ENCODE data around the gene CFAP65. TPM values are rescaled to one million over a fixed set of nuclear protein-coding genes. Genes with fewer than 3 reads are reported as not detected.

The CFAP65 gene
- polyA plus RNA-seq, 3 donors: not detected

DNA sequence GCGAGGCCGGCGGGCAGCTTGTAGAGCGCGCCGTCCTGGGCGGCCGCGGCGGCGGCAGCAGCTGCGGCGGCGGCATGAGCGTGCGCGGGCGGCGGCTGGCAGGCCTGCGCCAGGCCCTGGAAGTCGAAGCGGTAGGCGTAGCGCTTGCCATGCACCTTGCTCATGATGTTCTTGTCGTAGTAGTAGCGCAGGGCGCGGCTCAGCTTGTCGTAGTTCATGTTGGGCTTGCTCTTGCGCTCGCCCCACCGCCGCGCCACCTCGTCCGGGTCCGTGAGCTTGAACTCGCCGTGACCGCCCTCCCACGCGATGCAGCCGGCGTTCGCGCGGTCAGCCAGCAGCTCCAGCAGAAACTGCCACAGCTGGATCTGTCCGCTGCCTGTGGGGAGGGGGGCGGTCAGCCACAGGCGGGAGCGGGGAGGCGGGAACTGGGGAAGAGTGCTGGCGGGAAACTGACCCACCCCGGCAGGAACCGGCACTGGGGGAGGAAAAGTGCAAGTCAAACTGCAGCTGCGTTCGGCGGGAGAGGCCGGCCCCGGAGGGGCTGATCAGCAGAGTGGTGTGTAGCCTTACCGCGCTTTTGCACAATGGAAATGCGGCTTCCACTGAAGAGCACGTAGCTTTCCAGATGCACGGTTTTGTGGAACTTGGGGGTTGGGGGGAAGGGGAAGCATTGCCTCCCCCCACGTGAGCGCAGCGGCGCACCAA, 59.3 kb downstream of the CFAP65 start:
- Histone ChIP-seq H3K79me2 (ENCODE audit: insufficient read depth, low read length) (no peaks in the 10 kb centered on the region), H3K9ac (ENCODE audit: insufficient read depth, low read length, poor library complexity, severe bottlenecking) (no peak overlapping the region), H3K27ac (ENCODE audit: low read depth in 1 of 2, low read length in 2 of 2) (no peak overlapping the region), H2AFZ (ENCODE audit: insufficient read depth, low read depth, low read length, poor library complexity, severe bottlenecking) (no peak overlapping the region), H3K4me2 (replicated peaks; ENCODE audit: extremely low read depth, low read length, poor library complexity, severe bottlenecking) (peak overlapping the region; percentile 11), H3K4me3 (replicated peaks in 1 of 3; ENCODE audit: low read depth in 2 of 3, low read length in 3 of 3) (no peak overlapping the region), H3K36me3 (replicated peaks in 1 of 2; ENCODE audit: control insufficient read depth in 1 of 2, insufficient read depth in 2 of 2, low read length in 2 of 2) (no peaks in the 10 kb centered on the region), H3K9me3 (replicated peaks in 1 of 2; ENCODE audit: control insufficient read depth in 1 of 2, insufficient read depth in 1 of 2, low read length in 2 of 2) (peaks cover 0 to 25% of the 10 kb centered on the region in 2 donors), H3K4me1 (ENCODE audit: control insufficient read depth in 1 of 2, insufficient read depth in 2 of 2, low read length in 2 of 2) (peaks cover 8 to 24% of the 10 kb centered on the region in 2 donors), H4K20me1 (ENCODE audit: insufficient read depth, low read length) (no peaks in the 10 kb centered on the region), H3K27me3 (ENCODE audit: control insufficient read depth in 2 of 2, insufficient read depth in 2 of 2, low read length in 2 of 2) (peaks cover 53 to 82% of the 10 kb centered on the region in 2 donors)
- 1% methylated on average over 65 of the region's 69 CpGs for WGBS (ENCODE audit: insufficient coverage)
- no peak overlapping the region for H3K27ac Mint-ChIP-seq
- TF ChIP-seq CTCF (IDR thresholded peaks at IDR 0.05): no peak
- DNase-seq: no peak
- intact Hi-C loops (cut with micrococcal nuclease): no loop called here
- peaks cover 0 to 15% (median 5%) of the 10 kb centered on the region in 7 donors for H3K9me3 Mint-ChIP-seq
- H3K27me3 Mint-ChIP-seq (ENCODE audit: low read depth in 3 of 3): peaks cover 84 to 98% (median 85%) of the 10 kb centered on the region in 3 donors
- H3K36me3 Mint-ChIP-seq: peaks cover 0 to 7% of the 10 kb centered on the region in 2 donors
- peak overlapping the region in 1 of 2 donors; percentile 83 for H3K4me3 Mint-ChIP-seq
- peaks cover 23% of the 10 kb centered on the region for H3K4me1 Mint-ChIP-seq

DNA sequence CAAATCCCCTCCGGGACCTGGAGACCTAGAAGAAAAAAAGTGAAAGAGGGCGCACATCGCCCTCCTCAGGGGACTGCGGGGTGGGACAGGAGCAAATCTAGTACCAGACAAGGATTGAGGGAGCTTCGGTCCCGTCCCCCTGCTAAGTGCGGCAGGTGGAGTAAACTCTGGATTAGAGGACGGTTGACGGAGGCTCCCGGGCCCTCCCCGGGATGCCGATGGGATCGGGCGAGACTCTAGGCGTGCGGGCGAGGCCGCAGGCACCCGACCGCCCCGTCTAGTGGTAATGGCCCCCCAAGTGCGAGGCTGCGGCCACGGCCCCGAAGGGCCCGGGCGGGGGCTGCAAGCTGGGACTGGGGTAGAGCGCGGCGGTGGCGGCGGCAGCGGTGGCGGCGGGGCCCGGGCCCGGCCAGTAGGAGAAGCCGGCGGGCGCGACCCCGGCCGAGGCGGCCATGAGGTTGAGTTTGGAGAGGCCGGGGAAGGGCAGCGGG, 59.9 kb downstream of the CFAP65 start:
- Mint-ChIP-seq H3K27me3 (ENCODE audit: low read depth in 3 of 3) (peaks cover 80 to 97% (median 84%) of the 10 kb centered on the region in 3 donors), H3K27ac (no peak overlapping the region), H3K9me3 (peaks cover 0 to 12% (median 5%) of the 10 kb centered on the region in 7 donors), H3K4me1 (peaks cover 23% of the 10 kb centered on the region), H3K4me3 (peak overlapping the region in 1 of 2 donors; percentile 78), H3K36me3 (peaks cover 0 to 7% of the 10 kb centered on the region in 2 donors)
- Histone ChIP-seq H3K79me2 (ENCODE audit: insufficient read depth, low read length) (no peaks in the 10 kb centered on the region), H3K27ac (ENCODE audit: low read depth in 1 of 2, low read length in 2 of 2) (no peak overlapping the region), H3K27me3 (ENCODE audit: control insufficient read depth in 2 of 2, insufficient read depth in 2 of 2, low read length in 2 of 2) (peaks cover 50 to 82% of the 10 kb centered on the region in 2 donors), H4K20me1 (ENCODE audit: insufficient read depth, low read length) (no peaks in the 10 kb centered on the region), H3K9ac (ENCODE audit: insufficient read depth, low read length, poor library complexity, severe bottlenecking) (no peak overlapping the region), H3K9me3 (replicated peaks in 1 of 2; ENCODE audit: control insufficient read depth in 1 of 2, insufficient read depth in 1 of 2, low read length in 2 of 2) (peaks cover 0 to 24% of the 10 kb centered on the region in 2 donors), H3K4me1 (ENCODE audit: control insufficient read depth in 1 of 2, insufficient read depth in 2 of 2, low read length in 2 of 2) (peaks cover 8 to 24% of the 10 kb centered on the region in 2 donors), H2AFZ (ENCODE audit: insufficient read depth, low read depth, low read length, poor library complexity, severe bottlenecking) (no peak overlapping the region), H3K36me3 (replicated peaks in 1 of 2; ENCODE audit: control insufficient read depth in 1 of 2, insufficient read depth in 2 of 2, low read length in 2 of 2) (no peaks in the 10 kb centered on the region), H3K4me2 (replicated peaks; ENCODE audit: extremely low read depth, low read length, poor library complexity, severe bottlenecking) (peak overlapping the region; percentile 11), H3K4me3 (replicated peaks in 1 of 3; ENCODE audit: low read depth in 2 of 3, low read length in 3 of 3) (no peak overlapping the region)
- WGBS (ENCODE audit: insufficient coverage): 3% methylated on average over 46 of the region's 46 CpGs
- DNase-seq: no peak
- TF ChIP-seq CTCF (IDR thresholded peaks at IDR 0.05): no peak
- intact Hi-C loops (cut with micrococcal nuclease): no loop called here
